GM12878 (cell line): ENCODE results near the gene NFIX. TPM values are rescaled to one million over a fixed set of nuclear protein-coding genes. Genes with fewer than 3 reads are reported as not detected.

Experiments
- ATAC-seq: fragments of 200-7000 bp; cut with Tn5 transposase; 3 replicates; pipeline ENCODE4 v1.9.1; 2020; ENCODE audit warnings: mild to moderate bottlenecking, moderate library complexity
- BruUV-seq: library from RNA; stranded (reverse); fragments of 400-500 nt; replicated peaks from 2 replicates; lab custom pipeline; 2021; lab: Mats Ljungman, UMichigan
- CTCF ChIA-PET: fragments of 300-600 bp; sonication (Branson Sonifier 250); formaldehyde crosslinking; extraction: SDS; loops from one replicate; lab custom pipeline; 2021; ENCODE audit warnings: inconsistent platforms; lab: Yijun Ruan, JAX
- POLR2A ChIA-PET: fragments of 350-600 bp; formaldehyde crosslinking; extraction: SDS; loops from one replicate; lab custom pipeline; 2021; ENCODE audit warnings: inconsistent platforms; lab: Charles Lee
- RAD21 ChIA-PET: fragments of 300-600 bp; sonication (Branson Sonifier 250); formaldehyde crosslinking; loops from one replicate; lab custom pipeline; 2023; ENCODE audit warnings: antibody characterized with exemption; ENCODE audit not compliant: unreplicated experiment; lab: Charles Lee
- SMC1A ChIA-PET: fragments of 300-600 bp; sonication (Branson Sonifier 250); formaldehyde crosslinking; loops from one replicate; lab custom pipeline; 2023; ENCODE audit not compliant: unreplicated experiment, uncharacterized antibody; lab: Charles Lee
- DNase-seq: peaks from one replicate; pipeline ENCODE4 v3.0.0-alpha.2; 2011; ENCODE audit warnings: low read depth, low spot score
- FAIRE-seq: peaks from 3 replicates; lab custom pipeline; 2011; peaks lifted over from hg19 to GRCh38; lab: Jason Lieb, UNC
- H2AFZ ChIP-seq: 2 replicates; pipeline ENCODE4 v1.6.0; 2011; ENCODE audit warnings: low read depth, low read length, control low read depth; ENCODE audit not compliant: control insufficient read depth
- H3K27ac ChIP-seq: 2 replicates; pipeline ENCODE4 v1.5.1; 2011; ENCODE audit warnings: control low read depth; ENCODE audit not compliant: control insufficient read depth, insufficient read depth
- H3K27me3 ChIP-seq, 2 experiments: replicated peaks in 1 of 2; 2 replicates each; pipeline versions ENCODE4 v1.6.0 to v1.6.1; 2011; ENCODE audit warnings: low read length in 1 of 2; ENCODE audit not compliant: control insufficient read depth in 2 of 2, insufficient read depth in 2 of 2
- H3K36me3 ChIP-seq, 2 experiments: 2 replicates each; pipeline ENCODE4 v1.5.1; 2011; ENCODE audit warnings: low read length in 1 of 2; ENCODE audit not compliant: control insufficient read depth in 2 of 2, insufficient read depth in 2 of 2
- H3K4me1 ChIP-seq: 2 replicates; pipeline ENCODE4 v1.6.1; 2011; ENCODE audit warnings: mild to moderate bottlenecking, low read length, moderate library complexity, mixed read lengths; ENCODE audit not compliant: control insufficient read depth, insufficient read depth
- H3K4me2 ChIP-seq: 2 replicates; pipeline ENCODE4 v1.6.0; 2011; ENCODE audit warnings: control low read depth; ENCODE audit not compliant: control insufficient read depth, insufficient read depth
- H3K4me3 ChIP-seq: fragments of 200-600 bp; sonication (generic); 2 replicates; pipeline ENCODE4 v1.5.1; 2016
- H3K79me2 ChIP-seq: 2 replicates; pipeline ENCODE4 v1.6.0; 2011; ENCODE audit warnings: low read length; ENCODE audit not compliant: control insufficient read depth, insufficient read depth
- H3K9ac ChIP-seq: 2 replicates; pipeline ENCODE4 v1.8.0; 2011; ENCODE audit warnings: low read length, control low read depth, mixed read lengths; ENCODE audit not compliant: control insufficient read depth, insufficient read depth
- H3K9me3 ChIP-seq: replicated peaks from 3 replicates; pipeline ENCODE4 v1.5.1; 2011; ENCODE audit warnings: mild to moderate bottlenecking, low read length; ENCODE audit not compliant: control insufficient read depth, insufficient read depth
- H4K20me1 ChIP-seq: 2 replicates; pipeline ENCODE4 v1.6.0; 2011; ENCODE audit not compliant: control insufficient read depth, insufficient read depth
- BMI1 ChIP-seq: fragments of 450-650 bp; IDR thresholded peaks from 2 replicates; pipeline ENCODE4 v1.6.1; 2016; ENCODE audit warnings: mild to moderate bottlenecking, moderate library complexity, borderline replicate concordance
- BRCA1 ChIP-seq: IDR thresholded peaks from 2 replicates; pipeline ENCODE4 v1.6.1; 2011; ENCODE audit warnings: low read depth, low read length, improper control_type of control experiment
- CBX3 ChIP-seq: fragments of 200-600 bp; sonication (generic); IDR thresholded peaks from 2 replicates; pipeline ENCODE4 v1.6.1; 2016; ENCODE audit warnings: low read depth, borderline replicate concordance
- CUX1 ChIP-seq: IDR thresholded peaks from 2 replicates; pipeline ENCODE4 v1.6.1; 2012; ENCODE audit warnings: improper control_type of control experiment, low read depth, low read length; ENCODE audit not compliant: insufficient replicate concordance
- NBN ChIP-seq: fragments of 450-650 bp; IDR thresholded peaks from 2 replicates; pipeline ENCODE4 v1.6.1; 2016
- PAX5 ChIP-seq: IDR thresholded peaks from 2 replicates; pipeline ENCODE4 v1.6.1; 2011; ENCODE audit warnings: low read depth, low read length, borderline replicate concordance
- POLR2AphosphoS2 ChIP-seq: IDR thresholded peaks from 2 replicates; pipeline ENCODE4 v1.6.1; 2011; ENCODE audit warnings: low read depth, mild to moderate bottlenecking, low read length, improper control_type of control experiment, moderate library complexity
- POLR2AphosphoS5 ChIP-seq: IDR thresholded peaks from 2 replicates; pipeline ENCODE4 v1.6.1; 2011; ENCODE audit warnings: mild to moderate bottlenecking, low read length, inconsistent platforms
- RCOR1 ChIP-seq: conservative IDR thresholded peaks from 2 replicates; pipeline ENCODE4 v1.6.1; 2012; ENCODE audit warnings: low read depth, low read length, improper control_type of control experiment
- SMARCA5 ChIP-seq: fragments of 450-650 bp; IDR thresholded peaks from 2 replicates; pipeline ENCODE4 v1.6.1; 2017; ENCODE audit warnings: mild to moderate bottlenecking
- ZNF274 ChIP-seq: IDR thresholded peaks from one replicate; pipeline ENCODE4 v1.8.0; 2011; ENCODE audit not compliant: insufficient read length, insufficient read depth
- ZNF384 ChIP-seq: IDR thresholded peaks from 2 replicates; pipeline ENCODE4 v1.6.1; 2012; ENCODE audit warnings: low read depth, mild to moderate bottlenecking, low read length, improper control_type of control experiment, borderline replicate concordance
- WGBS: methylation state at CpG from one replicate; pipeline ENCODE4 v1.1.6; 2016; ENCODE audit warnings: low lambda C conversion rate; ENCODE audit not compliant: insufficient replicate concordance, insufficient coverage; ENCODE audit errors: missing lambda C conversion rate; 5-methylcytosine and 5-hydroxymethylcytosine counted together
- in situ Hi-C: fragments of 300-500 bp; cut with MboI; formaldehyde crosslinking; loops from 9 replicates; pipeline ENCODE4 v1.14.3; 2018; ENCODE audit warnings: mixed read lengths
- intact Hi-C: fragments of 100-400 bp; cut with micrococcal nuclease; formaldehyde crosslinking; loops from one replicate; pipeline ENCODE4 v1.14.2; 2022; ENCODE audit not compliant: unreplicated experiment
- polyA plus RNA-seq, 11 experiments: library from polyadenylated mRNA; depleted of rRNA in 4 of 11; unstranded in 6 of 11; stranded (reverse) in 5 of 11; fragments of >200 nt; fragmentation: Nextera tagmentation in 4 of 11; fragmentation: Illumina TruSeq in 1 of 11; extraction: Ambion mirVana in 4 of 11; extraction: Trizol in 1 of 11; gene quantifications; 1 replicate in 1 of 11; 2 replicates in 10 of 11; pipeline versions ENCODE4 v1.2.1 to v1.2.3, GENCODE V29; 2011 to 2016; ENCODE audit warnings: inconsistent platforms in 2 of 11, missing spikeins in 2 of 11, low read depth in 1 of 11
- total RNA-seq, 4 experiments: library from RNA; depleted of rRNA in 3 of 4; stranded (reverse); fragments of >200 nt in 3 of 4; fragmentation: Illumina TruSeq in 1 of 4; extraction: Trizol in 1 of 4; gene quantifications; 2 replicates each; pipeline versions ENCODE4 v1.2.1 to v1.2.3, GENCODE V29; 2013 to 2021
- TF ChIP-seq, protein P1 (sequence below): fragments of 450-650 bp; IDR thresholded peaks from 2 replicates; pipeline ENCODE4 v1.6.1; 2018; ENCODE audit warnings: borderline replicate concordance, mild to moderate bottlenecking; ENCODE audit not compliant: partially characterized antibody
- TF ChIP-seq, protein P2 (sequence below): IDR thresholded peaks from 2 replicates; pipeline ENCODE4 v1.6.1; 2011; ENCODE audit warnings: low read depth, low read length, improper control_type of control experiment, borderline replicate concordance

The NFIX gene
- total and polyA plus RNA-seq, 10 of the 15 experiments (the other 5 are each of a cell fraction or from before 2014, with no cell fraction given): 0.02 to 2.2 (median 0.28) TPM

- no peak for TF ChIP-seq NBN
Measured at GRCh38 chr19:13052447-13053175, 57.3 kb downstream of the NFIX start (continued).

GRCh38 chr19:13053238-13053637 is 58.0 kb downstream of the NFIX start:
- H3K9me3 ChIP-seq: no peaks in the 10 kb centered on the region
- H4K20me1 ChIP-seq: no peaks in the 10 kb centered on the region
- in situ Hi-C loops (no loop called here), intact Hi-C loops (no loop called here)
- no peak overlapping the region for H3K4me2 ChIP-seq
- RAD21 ChIA-PET: no interaction called here
- no peaks in the 10 kb centered on the region for H3K36me3 ChIP-seq
- 53% methylated on average over 2 of the region's 3 CpGs for WGBS
- FAIRE-seq (no peak), DNase-seq (no peak), ATAC-seq (no peak)
- no peak overlapping the region for H2AFZ ChIP-seq
- no peak overlapping the region for H3K4me3 ChIP-seq
- no peaks in the 10 kb centered on the region for H3K4me1 ChIP-seq
- no peak overlapping the region for H3K27ac ChIP-seq
- no peak overlapping the region for H3K9ac ChIP-seq
- SMC1A ChIA-PET: no interaction called here
- peaks cover 0 to 10% of the 10 kb centered on the region in 2 experiments; a peak in 3 of 4 replicates for H3K27me3 ChIP-seq
- CTCF ChIA-PET: interaction anchor here (10.9 kb wide), 1 partner anchor 74 kb away, joined by 247 read pairs; no protein-coding TSS in a partner anchor
- BruUV-seq: no TSS peak
- no peaks in the 10 kb centered on the region for H3K79me2 ChIP-seq
- POLR2A ChIA-PET: interaction anchor here (0.5 kb wide), 1 partner anchor 40 kb away, joined by 3 read pairs; no protein-coding TSS in a partner anchor
- no peak for TF ChIP-seq POLR2AphosphoS2
- no peak for TF ChIP-seq CUX1
- TF ChIP-seq, protein P1, sequence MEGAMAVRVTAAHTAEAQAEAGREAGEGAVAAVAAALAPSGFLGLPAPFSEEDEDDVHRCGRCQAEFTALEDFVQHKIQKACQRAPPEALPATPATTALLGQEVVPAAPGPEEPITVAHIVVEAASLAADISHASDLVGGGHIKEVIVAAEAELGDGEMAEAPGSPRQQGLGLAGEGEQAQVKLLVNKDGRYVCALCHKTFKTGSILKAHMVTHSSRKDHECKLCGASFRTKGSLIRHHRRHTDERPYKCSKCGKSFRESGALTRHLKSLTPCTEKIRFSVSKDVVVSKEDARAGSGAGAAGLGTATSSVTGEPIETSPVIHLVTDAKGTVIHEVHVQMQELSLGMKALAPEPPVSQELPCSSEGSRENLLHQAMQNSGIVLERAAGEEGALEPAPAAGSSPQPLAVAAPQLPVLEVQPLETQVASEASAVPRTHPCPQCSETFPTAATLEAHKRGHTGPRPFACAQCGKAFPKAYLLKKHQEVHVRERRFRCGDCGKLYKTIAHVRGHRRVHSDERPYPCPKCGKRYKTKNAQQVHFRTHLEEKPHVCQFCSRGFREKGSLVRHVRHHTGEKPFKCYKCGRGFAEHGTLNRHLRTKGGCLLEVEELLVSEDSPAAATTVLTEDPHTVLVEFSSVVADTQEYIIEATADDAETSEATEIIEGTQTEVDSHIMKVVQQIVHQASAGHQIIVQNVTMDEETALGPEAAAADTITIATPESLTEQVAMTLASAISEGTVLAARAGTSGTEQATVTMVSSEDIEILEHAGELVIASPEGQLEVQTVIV: no peak
- no peak for TF ChIP-seq BRCA1
- no peak for TF ChIP-seq SMARCA5
- TF ChIP-seq, protein P2, sequence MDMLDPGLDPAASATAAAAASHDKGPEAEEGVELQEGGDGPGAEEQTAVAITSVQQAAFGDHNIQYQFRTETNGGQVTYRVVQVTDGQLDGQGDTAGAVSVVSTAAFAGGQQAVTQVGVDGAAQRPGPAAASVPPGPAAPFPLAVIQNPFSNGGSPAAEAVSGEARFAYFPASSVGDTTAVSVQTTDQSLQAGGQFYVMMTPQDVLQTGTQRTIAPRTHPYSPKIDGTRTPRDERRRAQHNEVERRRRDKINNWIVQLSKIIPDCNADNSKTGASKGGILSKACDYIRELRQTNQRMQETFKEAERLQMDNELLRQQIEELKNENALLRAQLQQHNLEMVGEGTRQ: no peak
- TF ChIP-seq RCOR1: no peak
- no peak for TF ChIP-seq BMI1
- TF ChIP-seq PAX5: no peak
- no peak for TF ChIP-seq ZNF274
- TF ChIP-seq POLR2AphosphoS5: no peak
- no peak for TF ChIP-seq ZNF384
- no peak for TF ChIP-seq CBX3
